Inflammatory macrophage treated with lipopolysaccharide for 4 hours (primary cell): ENCODE data around the gene SLX1A.
"Not testable (repeated sequence)": the region's sequence is repeated elsewhere in the genome, so short reads cannot be mapped to it uniquely, and the experiment has no call there.

Experiments used
- DNase-seq: peaks from one replicate; pipeline ENCODE4 v3.0.0-alpha.2; 2020

SLX1A gene

GRCh38 chr16:30193615-30194014 lies at the start of gene SLX1A, which contains the start of gene BOLA2B:
TSS of gene SLX1A (plus strand) at chr16:30193875. CDS start at chr16:30194085, 210 bp downstream.
TSS of gene BOLA2B (minus strand) at chr16:30193666. CDS start at chr16:30193595, 71 bp downstream.
- DNase-seq = not testable (repeated sequence)

GRCh38 chr16:30144017-30144416 lies 49.7 kb upstream of the SLX1A start:
- no peak for DNase-seq

GRCh38 chr16:30144917-30145316 lies 48.8 kb upstream of the SLX1A start:
- no peak for DNase-seq

GRCh38 chr16:30145657-30146056 lies 48.0 kb upstream of the SLX1A start:
- DNase-seq = no peak

GRCh38 chr16:30147843-30148510 lies 45.7 kb upstream of the SLX1A start:
- no peak for DNase-seq

GRCh38 chr16:30149250-30149930 lies 44.3 kb upstream of the SLX1A start:
- peak; percentile 87 for DNase-seq

- no peak for DNase-seq
Observed at GRCh38 chr16:30151091-30151490, 42.6 kb upstream of the SLX1A start.

GRCh38 chr16:30152517-30152916 lies 41.2 kb upstream of the SLX1A start:
- DNase-seq = no peak

GRCh38 chr16:30155188-30155587 lies 38.5 kb upstream of the SLX1A start:
- DNase-seq = no peak

- no peak for DNase-seq
Observed at GRCh38 chr16:30157214-30157613, 36.5 kb upstream of the SLX1A start.

GRCh38 chr16:30163538-30163937 lies 30.1 kb upstream of the SLX1A start:
- no peak for DNase-seq

GRCh38 chr16:30166202-30166902 lies 27.3 kb upstream of the SLX1A start:
- DNase-seq = peak; percentile 87

- not testable (repeated sequence) for DNase-seq
Observed at GRCh38 chr16:30168746-30169145, 24.9 kb upstream of the SLX1A start.

GRCh38 chr16:30169416-30169815 lies 24.3 kb upstream of the SLX1A start:
- DNase-seq = not testable (repeated sequence)

GRCh38 chr16:30170145-30170544 lies 23.5 kb upstream of the SLX1A start:
- DNase-seq = not testable (repeated sequence)

GRCh38 chr16:30173054-30173453 lies 20.6 kb upstream of the SLX1A start:
- no peak for DNase-seq

GRCh38 chr16:30176876-30177275 lies 16.8 kb upstream of the SLX1A start:
- not testable (repeated sequence) for DNase-seq

GRCh38 chr16:30179195-30179594 lies 14.5 kb upstream of the SLX1A start:
- DNase-seq = no peak

GRCh38 chr16:30179931-30180330 lies 13.7 kb upstream of the SLX1A start:
- no peak for DNase-seq

- no peak for DNase-seq
Observed at GRCh38 chr16:30180741-30181140, 12.9 kb upstream of the SLX1A start.

GRCh38 chr16:30183233-30184095 lies 10.2 kb upstream of the SLX1A start, which contains the start of gene CORO1A:
TSS of gene CORO1A (plus strand) at chr16:30183602. CDS start at chr16:30185210, 1,608 bp downstream.
- peak; percentile 77 for DNase-seq

GRCh38 chr16:30184096-30184890 lies 9.4 kb upstream of the SLX1A start:
- no peak for DNase-seq
